SK-N-SH treated with all-trans-retinoic acid at 6 μM for 48 hours (cell line): ENCODE results near the gene CPSF4.

Experiments
- ATAC-seq: fragments of 200-7000 bp; cut with Tn5 transposase; 3 replicates; pipeline ENCODE4 v1.9.1; 2020; ENCODE audit warnings: mild to moderate bottlenecking, moderate library complexity
- ARNTL ChIP-seq: fragments of 450-650 bp; formaldehyde crosslinking; IDR thresholded peaks from 2 replicates; pipeline ENCODE4 v1.5.0; 2020; ENCODE audit warnings: low read depth, mild to moderate bottlenecking, moderate library complexity, borderline replicate concordance
- BACH2 ChIP-seq: fragments of 250-450 bp; sonication (Bioruptor Pico); IDR thresholded peaks from 2 replicates; pipeline ENCODE4 v1.9.0; 2021; ENCODE audit warnings: mild to moderate bottlenecking, borderline replicate concordance
- CREB5 ChIP-seq: fragments of 250-450 bp; sonication (Bioruptor Pico); IDR thresholded peaks from 2 replicates; pipeline ENCODE4 v1.5.1; 2020; ENCODE audit warnings: low read depth, mild to moderate bottlenecking, moderate library complexity
- CSDC2 ChIP-seq: fragments of 250-450 bp; sonication (Bioruptor Pico); IDR thresholded peaks from 2 replicates; pipeline ENCODE4 v1.5.0; 2020; ENCODE audit warnings: mild to moderate bottlenecking, moderate library complexity
- CSRNP3 ChIP-seq: fragments of 250-450 bp; sonication (Bioruptor Pico); IDR thresholded peaks from 2 replicates; pipeline ENCODE4 v1.5.1; 2021; ENCODE audit warnings: mild to moderate bottlenecking, moderate library complexity
- ESRRG ChIP-seq: fragments of 250-450 bp; sonication (Bioruptor Pico); IDR thresholded peaks from 2 replicates; pipeline ENCODE4 v1.6.1; 2021; ENCODE audit warnings: mild to moderate bottlenecking
- GLIS3 ChIP-seq: fragments of 250-450 bp; sonication (Bioruptor Pico); IDR thresholded peaks from 2 replicates; pipeline ENCODE4 v1.5.0; 2020; ENCODE audit warnings: mild to moderate bottlenecking, moderate library complexity
- ISL1 ChIP-seq: fragments of 250-450 bp; sonication (Bioruptor Pico); IDR thresholded peaks from 2 replicates; pipeline ENCODE4 v2.1.2; 2022; ENCODE audit warnings: mild to moderate bottlenecking, moderate library complexity
- OSR1 ChIP-seq: fragments of 250-450 bp; sonication (Bioruptor Pico); IDR thresholded peaks from 2 replicates; pipeline ENCODE4 v1.8.0; 2022; ENCODE audit warnings: moderate library complexity, mild to moderate bottlenecking, inconsistent platforms
- PATZ1 ChIP-seq: fragments of 250-450 bp; sonication (Bioruptor Pico); IDR thresholded peaks from 2 replicates; pipeline ENCODE4 v1.8.0; 2020; ENCODE audit warnings: mild to moderate bottlenecking, moderate library complexity, borderline replicate concordance
- PPARA ChIP-seq: fragments of 250-450 bp; sonication (Bioruptor Pico); IDR thresholded peaks from 2 replicates; pipeline ENCODE4 v1.5.0; 2020; ENCODE audit warnings: mild to moderate bottlenecking, borderline replicate concordance
- RARB ChIP-seq: fragments of 250-450 bp; sonication (Bioruptor Pico); IDR thresholded peaks from 2 replicates; pipeline ENCODE4 v1.8.0; 2021; ENCODE audit warnings: mild to moderate bottlenecking, moderate library complexity
- SNAI2 ChIP-seq: fragments of 250-450 bp; sonication (Bioruptor Pico); IDR thresholded peaks from 2 replicates; pipeline ENCODE4 v1.5.0; 2020; ENCODE audit warnings: mild to moderate bottlenecking, moderate library complexity
- TCF4 ChIP-seq: fragments of 250-450 bp; sonication (Bioruptor Pico); IDR thresholded peaks from 2 replicates; pipeline ENCODE4 v1.8.0; 2021; ENCODE audit warnings: mild to moderate bottlenecking, moderate library complexity, borderline replicate concordance
- TOX ChIP-seq: fragments of 250-450 bp; sonication (Bioruptor Pico); IDR thresholded peaks from 2 replicates; pipeline ENCODE4 v1.8.0; 2021; ENCODE audit warnings: mild to moderate bottlenecking, moderate library complexity, borderline replicate concordance
- ZC3H10 ChIP-seq: fragments of 250-450 bp; sonication (Bioruptor Pico); IDR thresholded peaks from 2 replicates; pipeline ENCODE4 v1.5.1; 2021; ENCODE audit warnings: mild to moderate bottlenecking, moderate library complexity
- ZFP3 ChIP-seq: fragments of 250-450 bp; sonication (Bioruptor Pico); IDR thresholded peaks from 2 replicates; pipeline ENCODE4 v1.5.0; 2020; ENCODE audit warnings: mild to moderate bottlenecking, moderate library complexity
- ZFP30 ChIP-seq: fragments of 450-650 bp; formaldehyde crosslinking; IDR thresholded peaks from 2 replicates; pipeline ENCODE4 v1.5.0; 2022; ENCODE audit warnings: mild to moderate bottlenecking, moderate library complexity
- ZNF565 ChIP-seq: fragments of 450-650 bp; formaldehyde crosslinking; conservative IDR thresholded peaks from 2 replicates; pipeline ENCODE4 v1.5.0; 2020; ENCODE audit warnings: low read depth, mild to moderate bottlenecking, moderate library complexity
- ZNF70 ChIP-seq: fragments of 450-650 bp; formaldehyde crosslinking; IDR thresholded peaks from 2 replicates; pipeline ENCODE4 v1.5.0; 2020; ENCODE audit warnings: mild to moderate bottlenecking, moderate library complexity
- ZNF8 ChIP-seq: fragments of 450-650 bp; formaldehyde crosslinking; IDR thresholded peaks from 2 replicates; pipeline ENCODE4 v1.5.0; 2020; ENCODE audit warnings: mild to moderate bottlenecking, moderate library complexity
- TF ChIP-seq, protein P1 (sequence below): fragments of 250-450 bp; sonication (Bioruptor Pico); IDR thresholded peaks from 2 replicates; pipeline ENCODE4 v1.5.0; 2020; ENCODE audit warnings: mild to moderate bottlenecking, moderate library complexity
- TF ChIP-seq, protein P2 (sequence below): fragments of 250-450 bp; sonication (Bioruptor Pico); IDR thresholded peaks from 2 replicates; pipeline ENCODE4 v1.8.0; 2021; ENCODE audit warnings: low read depth, mild to moderate bottlenecking, moderate library complexity, borderline replicate concordance

CPSF4 gene

GRCh38 chr7:99497766-99498545, 59.2 kb downstream of the CPSF4 start:
- TF ChIP-seq OSR1 (CRISPR knock-in tag) (no peak), ZNF565 (CRISPR knock-in tag) (no peak), ZNF8 (no peak), TOX (CRISPR knock-in tag) (no peak), SNAI2 (CRISPR knock-in tag) (no peak), TCF4 (no peak), ZC3H10 (CRISPR knock-in tag) (no peak), ZFP3 (CRISPR knock-in tag) (no peak), PATZ1 (no peak), ZNF70 (no peak), RARB (CRISPR knock-in tag) (no peak), CREB5 (no peak), GLIS3 (no peak), CSRNP3 (no peak), CSDC2 (CRISPR knock-in tag) (no peak), PPARA (CRISPR knock-in tag) (no peak), ISL1 (CRISPR knock-in tag) (no peak), BACH2 (CRISPR knock-in tag) (no peak)
- TF ChIP-seq, protein P1, sequence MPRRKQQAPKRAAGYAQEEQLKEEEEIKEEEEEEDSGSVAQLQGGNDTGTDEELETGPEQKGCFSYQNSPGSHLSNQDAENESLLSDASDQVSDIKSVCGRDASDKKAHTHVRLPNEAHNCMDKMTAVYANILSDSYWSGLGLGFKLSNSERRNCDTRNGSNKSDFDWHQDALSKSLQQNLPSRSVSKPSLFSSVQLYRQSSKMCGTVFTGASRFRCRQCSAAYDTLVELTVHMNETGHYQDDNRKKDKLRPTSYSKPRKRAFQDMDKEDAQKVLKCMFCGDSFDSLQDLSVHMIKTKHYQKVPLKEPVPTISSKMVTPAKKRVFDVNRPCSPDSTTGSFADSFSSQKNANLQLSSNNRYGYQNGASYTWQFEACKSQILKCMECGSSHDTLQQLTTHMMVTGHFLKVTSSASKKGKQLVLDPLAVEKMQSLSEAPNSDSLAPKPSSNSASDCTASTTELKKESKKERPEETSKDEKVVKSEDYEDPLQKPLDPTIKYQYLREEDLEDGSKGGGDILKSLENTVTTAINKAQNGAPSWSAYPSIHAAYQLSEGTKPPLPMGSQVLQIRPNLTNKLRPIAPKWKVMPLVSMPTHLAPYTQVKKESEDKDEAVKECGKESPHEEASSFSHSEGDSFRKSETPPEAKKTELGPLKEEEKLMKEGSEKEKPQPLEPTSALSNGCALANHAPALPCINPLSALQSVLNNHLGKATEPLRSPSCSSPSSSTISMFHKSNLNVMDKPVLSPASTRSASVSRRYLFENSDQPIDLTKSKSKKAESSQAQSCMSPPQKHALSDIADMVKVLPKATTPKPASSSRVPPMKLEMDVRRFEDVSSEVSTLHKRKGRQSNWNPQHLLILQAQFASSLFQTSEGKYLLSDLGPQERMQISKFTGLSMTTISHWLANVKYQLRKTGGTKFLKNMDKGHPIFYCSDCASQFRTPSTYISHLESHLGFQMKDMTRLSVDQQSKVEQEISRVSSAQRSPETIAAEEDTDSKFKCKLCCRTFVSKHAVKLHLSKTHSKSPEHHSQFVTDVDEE (CRISPR knock-in tag), result no peak
- TF ChIP-seq, protein P2, sequence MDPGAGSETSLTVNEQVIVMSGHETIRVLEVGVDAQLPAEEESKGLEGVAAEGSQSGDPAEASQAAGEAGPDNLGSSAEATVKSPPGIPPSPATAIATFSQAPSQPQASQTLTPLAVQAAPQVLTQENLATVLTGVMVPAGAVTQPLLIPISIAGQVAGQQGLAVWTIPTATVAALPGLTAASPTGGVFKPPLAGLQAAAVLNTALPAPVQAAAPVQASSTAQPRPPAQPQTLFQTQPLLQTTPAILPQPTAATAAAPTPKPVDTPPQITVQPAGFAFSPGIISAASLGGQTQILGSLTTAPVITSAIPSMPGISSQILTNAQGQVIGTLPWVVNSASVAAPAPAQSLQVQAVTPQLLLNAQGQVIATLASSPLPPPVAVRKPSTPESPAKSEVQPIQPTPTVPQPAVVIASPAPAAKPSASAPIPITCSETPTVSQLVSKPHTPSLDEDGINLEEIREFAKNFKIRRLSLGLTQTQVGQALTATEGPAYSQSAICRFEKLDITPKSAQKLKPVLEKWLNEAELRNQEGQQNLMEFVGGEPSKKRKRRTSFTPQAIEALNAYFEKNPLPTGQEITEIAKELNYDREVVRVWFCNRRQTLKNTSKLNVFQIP (CRISPR knock-in tag), result no peak
- ATAC-seq, result no peak

DNA sequence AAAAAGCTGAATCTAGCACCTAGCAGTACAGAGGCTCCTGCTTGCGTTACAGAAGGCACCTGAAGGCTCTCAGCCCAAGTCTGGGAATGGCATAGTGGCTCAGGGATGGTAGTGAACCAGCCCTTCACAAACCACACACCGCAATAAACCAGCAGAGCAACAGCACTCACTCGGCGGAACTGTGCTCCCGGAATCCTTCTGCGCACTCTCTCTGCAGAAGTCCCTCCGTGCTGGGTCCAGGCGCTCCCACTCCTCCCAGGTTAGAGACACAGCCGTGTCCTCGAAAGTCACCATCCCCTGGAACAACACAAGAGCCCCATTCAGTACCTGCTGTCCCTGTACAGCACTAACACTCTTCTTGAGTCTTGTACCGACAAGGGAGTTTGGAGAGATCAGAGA, 59.8 kb downstream of the CPSF4 start:
- TF ChIP-seq OSR1 (CRISPR knock-in tag) (no peak), RARB (CRISPR knock-in tag) (no peak), ZFP30 (CRISPR knock-in tag) (no peak)

GRCh38 chr7:99499371-99499720, 60.6 kb downstream of the CPSF4 start:
- ATAC-seq, result peak; percentile 29
- TF ChIP-seq, protein P2 (CRISPR knock-in tag), result no peak
- no peak for TF ChIP-seq OSR1 (CRISPR knock-in tag)
- TF ChIP-seq ZNF565 (CRISPR knock-in tag), result no peak
- no peak for TF ChIP-seq ZNF8
- no peak for TF ChIP-seq RARB (CRISPR knock-in tag)
- TF ChIP-seq ZFP3 (CRISPR knock-in tag), result no peak
- no peak for TF ChIP-seq ISL1 (CRISPR knock-in tag)
- TF ChIP-seq CSRNP3, result no peak
- TF ChIP-seq SNAI2 (CRISPR knock-in tag), result no peak
- TF ChIP-seq ZNF70, result no peak
- no peak for TF ChIP-seq TCF4
- TF ChIP-seq BACH2 (CRISPR knock-in tag), result no peak
- TF ChIP-seq ARNTL (CRISPR knock-in tag), result no peak
- TF ChIP-seq ESRRG (CRISPR knock-in tag), result no peak
- no peak for TF ChIP-seq PATZ1
- TF ChIP-seq ZFP30 (CRISPR knock-in tag), result no peak

More for the DNA sequence above, 59.8 kb downstream of the CPSF4 start:
- no peak; the same call in 2 of the 3 replicates for ATAC-seq
